Measurements from ENCODE around the gene DLGAP1.
"Not testable (repeated sequence)": the region's sequence is repeated elsewhere in the genome, so short reads cannot be mapped to it uniquely, and the experiment has no call there.

Gene DLGAP1

GRCh38 chr18:4356929-4357328 is 98.2 kb downstream of the DLGAP1 start:
- DNase-seq (no peak), ATAC-seq (replicated peaks) (no peak)
- H3K27me3 Mint-ChIP-seq: no peaks in the 10 kb centered on the region
- H3K36me3 Mint-ChIP-seq: no peaks in the 10 kb centered on the region
- H3K9me3 Mint-ChIP-seq: peaks cover 3 to 12% of the 10 kb centered on the region in 2 donors
- H3K27ac Mint-ChIP-seq: no peak overlapping the region
- H3K4me3 Mint-ChIP-seq: no peak overlapping the region
- H3K4me1 Mint-ChIP-seq: no peaks in the 10 kb centered on the region

- H3K27me3 Mint-ChIP-seq: no peaks in the 10 kb centered on the region
- no peak overlapping the region for H3K27ac Mint-ChIP-seq
- no peak overlapping the region for H3K4me3 Mint-ChIP-seq
- DNase-seq: no peak
- H3K9me3 Mint-ChIP-seq: peaks cover 3 to 12% of the 10 kb centered on the region in 2 donors
- H3K36me3 Mint-ChIP-seq: no peaks in the 10 kb centered on the region
- no peaks in the 10 kb centered on the region for H3K4me1 Mint-ChIP-seq
- no peak for ATAC-seq (replicated peaks)
Observed at GRCh38 chr18:4353853-4354418, 101.2 kb downstream of the DLGAP1 start.

- no peak for ATAC-seq (replicated peaks)
- no peaks in the 10 kb centered on the region for H3K4me1 Mint-ChIP-seq
- H3K27me3 Mint-ChIP-seq: no peaks in the 10 kb centered on the region
- peaks cover 3 to 12% of the 10 kb centered on the region in 2 donors for H3K9me3 Mint-ChIP-seq
- no peak overlapping the region for H3K4me3 Mint-ChIP-seq
- H3K27ac Mint-ChIP-seq: no peak overlapping the region
- no peaks in the 10 kb centered on the region for H3K36me3 Mint-ChIP-seq
- DNase-seq: no peak
Observed at GRCh38 chr18:4352746-4353551, 102.2 kb downstream of the DLGAP1 start.

- no peak overlapping the region for H3K4me3 Mint-ChIP-seq
- H3K36me3 Mint-ChIP-seq: no peaks in the 10 kb centered on the region
- no peaks in the 10 kb centered on the region for H3K4me1 Mint-ChIP-seq
- ATAC-seq (replicated peaks) (no peak), DNase-seq (no peak)
- H3K27ac Mint-ChIP-seq: no peak overlapping the region
- H3K9me3 Mint-ChIP-seq: peaks cover 3 to 4% of the 10 kb centered on the region in 2 donors
- no peaks in the 10 kb centered on the region for H3K27me3 Mint-ChIP-seq
Observed at GRCh38 chr18:4351005-4351404, 104.1 kb downstream of the DLGAP1 start.

GRCh38 chr18:4335386-4335785 is 119.7 kb downstream of the DLGAP1 start:
- DNase-seq (no peak), ATAC-seq (replicated peaks) (no peak)
- no peaks in the 10 kb centered on the region for H3K4me1 Mint-ChIP-seq

GRCh38 chr18:4333043-4333442 is 122.1 kb downstream of the DLGAP1 start:
- Mint-ChIP-seq H3K4me1 (no peaks in the 10 kb centered on the region), H3K27me3 (no peaks in the 10 kb centered on the region), H3K27ac (no peak overlapping the region), H3K36me3 (no peaks in the 10 kb centered on the region), H3K4me3 (no peak overlapping the region), H3K9me3 (peaks cover 0 to 4% of the 10 kb centered on the region in 2 donors)
- no peak for DNase-seq
- ATAC-seq (replicated peaks): no peak

More at GRCh38 chr18:4335386-4335785, 119.7 kb downstream of the DLGAP1 start:
- H3K9me3 Mint-ChIP-seq: peaks cover 0 to 3% of the 10 kb centered on the region in 2 donors
- H3K36me3 Mint-ChIP-seq: no peaks in the 10 kb centered on the region
- H3K27ac Mint-ChIP-seq: no peak overlapping the region
- no peak overlapping the region for H3K4me3 Mint-ChIP-seq
- H3K27me3 Mint-ChIP-seq: no peaks in the 10 kb centered on the region

GRCh38 chr18:4319738-4320677 is 135.1 kb downstream of the DLGAP1 start:
- ATAC-seq (replicated peaks) (no peak), DNase-seq (no peak)
- H3K9me3 Mint-ChIP-seq: peaks cover 0 to 1% of the 10 kb centered on the region in 2 donors
- H3K27me3 Mint-ChIP-seq: no peaks in the 10 kb centered on the region
- H3K36me3 Mint-ChIP-seq: no peaks in the 10 kb centered on the region
- H3K27ac Mint-ChIP-seq: no peak overlapping the region
- no peaks in the 10 kb centered on the region for H3K4me1 Mint-ChIP-seq
- H3K4me3 Mint-ChIP-seq: no peak overlapping the region

GRCh38 chr18:4318311-4318710 is 136.8 kb downstream of the DLGAP1 start:
- Mint-ChIP-seq H3K4me3 (no peak overlapping the region), H3K9me3 (no peaks in the 10 kb centered on the region), H3K27me3 (no peaks in the 10 kb centered on the region), H3K36me3 (no peaks in the 10 kb centered on the region), H3K4me1 (no peaks in the 10 kb centered on the region), H3K27ac (no peak overlapping the region)
- DNase-seq: no peak
- no peak for ATAC-seq (replicated peaks)

GRCh38 chr18:4311945-4312344 is 143.2 kb downstream of the DLGAP1 start:
- not testable (repeated sequence) for H3K27me3 Mint-ChIP-seq; ATAC-seq (replicated peaks); H3K4me3 Mint-ChIP-seq; DNase-seq; H3K36me3 Mint-ChIP-seq; H3K27ac Mint-ChIP-seq; H3K4me1 Mint-ChIP-seq; H3K9me3 Mint-ChIP-seq

- Mint-ChIP-seq H3K27ac (no peak overlapping the region), H3K4me3 (no peak overlapping the region), H3K9me3 (peaks cover 0 to 2% of the 10 kb centered on the region in 2 donors), H3K36me3 (no peaks in the 10 kb centered on the region), H3K4me1 (no peaks in the 10 kb centered on the region), H3K27me3 (no peaks in the 10 kb centered on the region)
- ATAC-seq (replicated peaks) (no peak), DNase-seq (no peak)
Observed at GRCh38 chr18:4311136-4311535, 144.0 kb downstream of the DLGAP1 start.

GRCh38 chr18:4309227-4309626 is 145.9 kb downstream of the DLGAP1 start:
- H3K36me3 Mint-ChIP-seq: no peaks in the 10 kb centered on the region
- no peak for DNase-seq

GRCh38 chr18:4308576-4308975 is 146.5 kb downstream of the DLGAP1 start:
- Mint-ChIP-seq H3K27me3 (no peaks in the 10 kb centered on the region), H3K9me3 (peaks cover 0 to 2% of the 10 kb centered on the region in 2 donors), H3K27ac (no peak overlapping the region), H3K4me3 (no peak overlapping the region), H3K4me1 (no peaks in the 10 kb centered on the region), H3K36me3 (no peaks in the 10 kb centered on the region)
- no peak for DNase-seq
- no peak for ATAC-seq (replicated peaks)

More at GRCh38 chr18:4309227-4309626, 145.9 kb downstream of the DLGAP1 start:
- Mint-ChIP-seq H3K9me3 (peaks cover 0 to 2% of the 10 kb centered on the region in 2 donors), H3K27me3 (no peaks in the 10 kb centered on the region), H3K27ac (no peak overlapping the region), H3K4me3 (no peak overlapping the region), H3K4me1 (no peaks in the 10 kb centered on the region)
- no peak for ATAC-seq (replicated peaks)

- Mint-ChIP-seq H3K4me3 (no peak overlapping the region), H3K9me3 (no peaks in the 10 kb centered on the region), H3K36me3 (no peaks in the 10 kb centered on the region), H3K27ac (no peak overlapping the region), H3K27me3 (no peaks in the 10 kb centered on the region), H3K4me1 (no peaks in the 10 kb centered on the region)
- DNase-seq (no peak), ATAC-seq (replicated peaks) (no peak)
Observed at GRCh38 chr18:4299395-4299794, 155.7 kb downstream of the DLGAP1 start.

GRCh38 chr18:4293337-4293736 is 161.8 kb downstream of the DLGAP1 start:
- ATAC-seq (replicated peaks) (no peak), DNase-seq (no peak)
- no peaks in the 10 kb centered on the region for H3K36me3 Mint-ChIP-seq
- H3K9me3 Mint-ChIP-seq: no peaks in the 10 kb centered on the region
- no peaks in the 10 kb centered on the region for H3K4me1 Mint-ChIP-seq
- H3K4me3 Mint-ChIP-seq: no peak overlapping the region
- H3K27me3 Mint-ChIP-seq: no peaks in the 10 kb centered on the region
- no peak overlapping the region for H3K27ac Mint-ChIP-seq

Data from stimulated activated naive B cell treated with anti-CD40 and anti-IgM and Interleukin-4, amounts not matched to agents 10 μg/mL and 1 μg/mL and 100 μg/mL, for 72 hours (primary cell).